DOHH2 (cell line): Measurements from ENCODE around the gene RPL41.

Experiments
- CTCF ChIP-seq: fragments of 200-600 bp; sonication (generic); IDR thresholded peaks from one replicate; pipeline ENCODE4 v1.5.1; 2014; ENCODE audit warnings: antibody characterized with exemption, mild to moderate bottlenecking, low read depth, low read length; ENCODE audit not compliant: poor library complexity, severe bottlenecking
- EZH2phosphoT487 ChIP-seq: fragments of 200-600 bp; sonication (generic); IDR thresholded peaks from 2 replicates; pipeline ENCODE4 v1.6.1; 2017; ENCODE audit warnings: borderline replicate concordance, mild to moderate bottlenecking, antibody characterized with exemption, low read length, moderate library complexity, mixed read lengths

- TF ChIP-seq CTCF, result no peak
- TF ChIP-seq EZH2phosphoT487, result no peak
Observed at GRCh38 chr12:56079723-56080555, 36.5 kb upstream of the RPL41 start, which contains the start of gene ERBB3.
